GM15510 (cell line): ENCODE data around the gene DPYD.

Experiments
- POLR2A ChIP-seq: IDR thresholded peaks from 3 replicates; pipeline ENCODE4 v1.6.1; 2011; ENCODE audit warnings: borderline replicate concordance; ENCODE audit not compliant: insufficient read length; ENCODE audit errors: extremely low read depth

DPYD gene

GRCh38 chr1:97119260-97120158, 801.3 kb downstream of the DPYD start:
- TF ChIP-seq POLR2A, result no peak

- TF ChIP-seq POLR2A, result no peak
Observed at GRCh38 chr1:97114842-97115241, 806.0 kb downstream of the DPYD start.

- TF ChIP-seq POLR2A, result no peak
Observed at GRCh38 chr1:97112442-97112841, 808.4 kb downstream of the DPYD start.

GRCh38 chr1:97108179-97108578, 812.7 kb downstream of the DPYD start:
- no peak for TF ChIP-seq POLR2A

- TF ChIP-seq POLR2A, result no peak
Observed at GRCh38 chr1:97105531-97105930, 815.3 kb downstream of the DPYD start.

GRCh38 chr1:97101509-97101908, 819.3 kb downstream of the DPYD start:
- TF ChIP-seq POLR2A, result no peak

GRCh38 chr1:97097404-97097925, 823.4 kb downstream of the DPYD start:
- no peak for TF ChIP-seq POLR2A

GRCh38 chr1:97095764-97096163, 825.1 kb downstream of the DPYD start:
- TF ChIP-seq POLR2A, result no peak

- TF ChIP-seq POLR2A, result no peak
Observed at GRCh38 chr1:97094247-97094972, 826.4 kb downstream of the DPYD start.

GRCh38 chr1:97093741-97094140, 827.1 kb downstream of the DPYD start:
- no peak for TF ChIP-seq POLR2A

- no peak for TF ChIP-seq POLR2A
Observed at GRCh38 chr1:97092824-97093223, 828.0 kb downstream of the DPYD start.

- no peak for TF ChIP-seq POLR2A
Observed at GRCh38 chr1:97091679-97092078, 829.2 kb downstream of the DPYD start.

GRCh38 chr1:97091263-97091662, 829.6 kb downstream of the DPYD start:
- TF ChIP-seq POLR2A, result no peak

GRCh38 chr1:97090725-97091124, 830.1 kb downstream of the DPYD start:
- no peak for TF ChIP-seq POLR2A

- TF ChIP-seq POLR2A, result no peak
Observed at GRCh38 chr1:97089173-97089572, 831.7 kb downstream of the DPYD start.
